ENCODE data around the gene SYT1. TPM values are rescaled to one million over a fixed set of nuclear protein-coding genes. Genes with fewer than 3 reads are reported as not detected.

Gene SYT1
- total RNA-seq, 2 experiments from 2014 or later: not detected

- Mint-ChIP-seq H3K36me3 (ENCODE audit: low read depth) (no peaks in the 10 kb centered on the region), H3K9me3 (peaks cover 2% of the 10 kb centered on the region), H3K4me1 (ENCODE audit: low read depth) (no peaks in the 10 kb centered on the region), H3K27me3 (no peaks in the 10 kb centered on the region), H3K4me3 (no peak overlapping the region), H3K27ac (no peak overlapping the region)
- no peak for ATAC-seq (ENCODE audit: poor library complexity)
- Histone ChIP-seq H3K9me3 (ENCODE audit: control insufficient read depth in 1 of 2, insufficient read depth in 1 of 2, low read length in 2 of 2) (no peaks in the 10 kb centered on the region), H3K36me3 (ENCODE audit: insufficient read depth, low read length) (no peaks in the 10 kb centered on the region), H3K27ac (ENCODE audit: low read depth in 1 of 2, low read length in 2 of 2) (no peak overlapping the region), H3K27me3 (ENCODE audit: control insufficient read depth in 1 of 2, insufficient read depth in 2 of 2, low read length in 2 of 2) (no peaks in the 10 kb centered on the region), H3K4me1 (ENCODE audit: insufficient read depth, low read length) (no peaks in the 10 kb centered on the region), H3K4me3 (ENCODE audit: low read length) (no peak overlapping the region)
- intact Hi-C loops (cut with DNase I, micrococcal nuclease): no loop called here
- no peak for DNase-seq
- CTCF ChIA-PET: no interaction called here
- POLR2A ChIA-PET: no interaction called here
- TF ChIP-seq CTCF (IDR thresholded peaks at IDR 0.05): no peak
These were observed 276.1 kb downstream of the SYT1 start for GRCh38 chr12:79140711-79141110.

GRCh38 chr12:79141776-79142175 is 277.2 kb downstream of the SYT1 start:
- Mint-ChIP-seq H3K36me3 (ENCODE audit: low read depth) (no peaks in the 10 kb centered on the region), H3K4me3 (no peak overlapping the region), H3K9me3 (peaks cover 2% of the 10 kb centered on the region), H3K27ac (no peak overlapping the region), H3K4me1 (ENCODE audit: low read depth) (no peaks in the 10 kb centered on the region), H3K27me3 (no peaks in the 10 kb centered on the region)
- Histone ChIP-seq H3K9me3 (ENCODE audit: control insufficient read depth in 1 of 2, insufficient read depth in 1 of 2, low read length in 2 of 2) (no peaks in the 10 kb centered on the region), H3K4me1 (ENCODE audit: insufficient read depth, low read length) (no peaks in the 10 kb centered on the region), H3K27me3 (ENCODE audit: control insufficient read depth in 1 of 2, insufficient read depth in 2 of 2, low read length in 2 of 2) (no peaks in the 10 kb centered on the region), H3K27ac (ENCODE audit: low read depth in 1 of 2, low read length in 2 of 2) (no peak overlapping the region), H3K4me3 (ENCODE audit: low read length) (no peak overlapping the region), H3K36me3 (ENCODE audit: insufficient read depth, low read length) (no peaks in the 10 kb centered on the region)
- TF ChIP-seq CTCF (IDR thresholded peaks at IDR 0.05): no peak
- ChIA-PET POLR2A (no interaction called here), CTCF (no interaction called here)
- ATAC-seq (ENCODE audit: poor library complexity) (no peak), DNase-seq (no peak)
- intact Hi-C loops (cut with DNase I, micrococcal nuclease): no loop called here

- DNase-seq (no peak), ATAC-seq (ENCODE audit: poor library complexity) (no peak)
- Histone ChIP-seq H3K27ac (ENCODE audit: low read depth in 1 of 2, low read length in 2 of 2) (no peak overlapping the region), H3K36me3 (ENCODE audit: insufficient read depth, low read length) (no peaks in the 10 kb centered on the region), H3K9me3 (ENCODE audit: control insufficient read depth in 1 of 2, insufficient read depth in 1 of 2, low read length in 2 of 2) (no peaks in the 10 kb centered on the region), H3K4me1 (ENCODE audit: insufficient read depth, low read length) (no peaks in the 10 kb centered on the region), H3K4me3 (ENCODE audit: low read length) (no peak overlapping the region), H3K27me3 (ENCODE audit: control insufficient read depth in 1 of 2, insufficient read depth in 2 of 2, low read length in 2 of 2) (no peaks in the 10 kb centered on the region)
- no peak for TF ChIP-seq CTCF (IDR thresholded peaks at IDR 0.05)
- intact Hi-C loops (cut with DNase I, micrococcal nuclease): no loop called here
- H3K27me3 Mint-ChIP-seq: no peaks in the 10 kb centered on the region
- POLR2A ChIA-PET: no interaction called here
- no peaks in the 10 kb centered on the region for H3K4me1 Mint-ChIP-seq (ENCODE audit: low read depth)
- no peak overlapping the region for H3K4me3 Mint-ChIP-seq
- H3K36me3 Mint-ChIP-seq (ENCODE audit: low read depth): no peaks in the 10 kb centered on the region
- CTCF ChIA-PET: no interaction called here
- H3K9me3 Mint-ChIP-seq: peaks cover 5% of the 10 kb centered on the region
- no peak overlapping the region for H3K27ac Mint-ChIP-seq
These were observed 279.2 kb downstream of the SYT1 start for GRCh38 chr12:79143803-79144202.
